Measurements from ENCODE around the gene SVIL. TPM values are rescaled to one million over a fixed set of nuclear protein-coding genes. Genes with fewer than 3 reads are reported as not detected.

SVIL gene
- total and polyA plus RNA-seq, 2 donors (not counting 1 experiment from before 2014, with no cell fraction given) = 0.74 to 0.88 TPM

GRCh38 chr10:29533046-29533445 lies 101.7 kb downstream of the SVIL start:
- ChIA-PET POLR2A (no interaction called here), CTCF (interaction anchor here (0.8 kb wide), 1 partner anchor 20 kb away, joined by 3 read pairs; no protein-coding TSS in a partner anchor)
- no peak for ATAC-seq (ENCODE audit: low read depth)
- Mint-ChIP-seq H3K4me1 (no peaks in the 10 kb centered on the region), H3K9me3 (ENCODE audit: insufficient read depth) (no peaks in the 10 kb centered on the region), H3K27ac (no peak overlapping the region), H3K27me3 (peaks cover 5% of the 10 kb centered on the region), H3K4me3 (no peak overlapping the region)
- H3K9me3 ChIP-seq (ENCODE audit: control extremely low read depth in 1 of 3, control insufficient read depth in 2 of 3, insufficient read depth in 1 of 3, low read length in 2 of 3) = no peaks in the 10 kb centered on the region
- H3K27ac ChIP-seq (ENCODE audit: low read length in 2 of 2) = no peak overlapping the region
- no peak overlapping the region for H3K9ac ChIP-seq (ENCODE audit: low read length)
- no peaks in the 10 kb centered on the region for H3K79me2 ChIP-seq (ENCODE audit: control insufficient read depth, insufficient read depth, low read length)
- H3K4me2 ChIP-seq (replicated peaks; ENCODE audit: low read depth, low read length, poor library complexity, severe bottlenecking) = no peak overlapping the region
- no peaks in the 10 kb centered on the region for H3K36me3 ChIP-seq (replicated peaks in 1 of 2; ENCODE audit: control extremely low read depth in 1 of 2, control insufficient read depth in 1 of 2, extremely low read depth in 1 of 2, insufficient read depth in 2 of 2, low read length in 1 of 2)
- no peak overlapping the region for H3K4me3 ChIP-seq (ENCODE audit: control extremely low read depth in 1 of 5, extremely low read depth in 1 of 5, insufficient read depth in 1 of 5, low read depth in 2 of 5, low read length in 4 of 5)
- TF ChIP-seq CTCF (IDR thresholded peaks at IDR 0.05) (no peak), EZH2 (IDR thresholded peaks at IDR 0.05; ENCODE audit: borderline replicate concordance, insufficient read depth, low read depth, low read length, poor library complexity, severe bottlenecking) (no peak)
- no peaks in the 10 kb centered on the region for H3K4me1 ChIP-seq (ENCODE audit: control insufficient read depth in 2 of 2, insufficient read depth in 2 of 2, low read length in 2 of 2)
- no peaks in the 10 kb centered on the region for H3K27me3 ChIP-seq (replicated peaks in 1 of 4; ENCODE audit: control extremely low read depth in 1 of 4, control insufficient read depth in 3 of 4, insufficient read depth in 4 of 4, low read length in 3 of 4)
- 97% methylated on average over 6 of the region's 14 CpGs for WGBS (ENCODE audit: insufficient coverage)
- H4K20me1 ChIP-seq (ENCODE audit: control insufficient read depth, insufficient read depth, low read length, poor library complexity, severe bottlenecking) = no peaks in the 10 kb centered on the region
- H2AFZ ChIP-seq (ENCODE audit: insufficient read depth, low read depth, low read length, poor library complexity, severe bottlenecking) = no peak overlapping the region
- no peak for DNase-seq
- intact Hi-C loops (cut with micrococcal nuclease) = no loop called here

- intact Hi-C loops (cut with micrococcal nuclease) = no loop called here
- no peaks in the 10 kb centered on the region for H3K4me1 Mint-ChIP-seq
- no peak overlapping the region for H3K27ac Mint-ChIP-seq
Observed at GRCh38 chr10:29532256-29532878, 102.4 kb downstream of the SVIL start.

More at GRCh38 chr10:29532256-29532878, 102.4 kb downstream of the SVIL start:
- H3K27ac ChIP-seq (ENCODE audit: low read length in 2 of 2) = no peak overlapping the region
- H2AFZ ChIP-seq (ENCODE audit: insufficient read depth, low read depth, low read length, poor library complexity, severe bottlenecking) = no peak overlapping the region
- H3K4me3 Mint-ChIP-seq = no peak overlapping the region
- no peak overlapping the region for H3K4me3 ChIP-seq (ENCODE audit: control extremely low read depth in 1 of 5, extremely low read depth in 1 of 5, insufficient read depth in 1 of 5, low read depth in 2 of 5, low read length in 4 of 5)
- no peaks in the 10 kb centered on the region for H3K4me1 ChIP-seq (ENCODE audit: control insufficient read depth in 2 of 2, insufficient read depth in 2 of 2, low read length in 2 of 2)
- no peaks in the 10 kb centered on the region for H3K27me3 ChIP-seq (replicated peaks in 1 of 4; ENCODE audit: control extremely low read depth in 1 of 4, control insufficient read depth in 3 of 4, insufficient read depth in 4 of 4, low read length in 3 of 4)
- no peak for TF ChIP-seq EZH2 (IDR thresholded peaks at IDR 0.05; ENCODE audit: borderline replicate concordance, insufficient read depth, low read depth, low read length, poor library complexity, severe bottlenecking)
- no peak for TF ChIP-seq CTCF (IDR thresholded peaks at IDR 0.05)
- no peaks in the 10 kb centered on the region for H3K79me2 ChIP-seq (ENCODE audit: control insufficient read depth, insufficient read depth, low read length)
- ATAC-seq (ENCODE audit: low read depth) = no peak
- H3K36me3 ChIP-seq (replicated peaks in 1 of 2; ENCODE audit: control extremely low read depth in 1 of 2, control insufficient read depth in 1 of 2, extremely low read depth in 1 of 2, insufficient read depth in 2 of 2, low read length in 1 of 2) = no peaks in the 10 kb centered on the region
- peaks cover 5% of the 10 kb centered on the region for H3K27me3 Mint-ChIP-seq
- DNase-seq = no peak
- 93% methylated on average over 18 of the region's 19 CpGs for WGBS (ENCODE audit: insufficient coverage)
- no peaks in the 10 kb centered on the region for H3K9me3 ChIP-seq (ENCODE audit: control extremely low read depth in 1 of 3, control insufficient read depth in 2 of 3, insufficient read depth in 1 of 3, low read length in 2 of 3)
- POLR2A ChIA-PET = no interaction called here
- H3K9ac ChIP-seq (ENCODE audit: low read length) = no peak overlapping the region
- CTCF ChIA-PET = interaction anchor here (0.8 kb wide), 1 partner anchor 19 kb away, joined by 3 read pairs; no protein-coding TSS in a partner anchor
- no peaks in the 10 kb centered on the region for H3K9me3 Mint-ChIP-seq (ENCODE audit: insufficient read depth)
- H4K20me1 ChIP-seq (ENCODE audit: control insufficient read depth, insufficient read depth, low read length, poor library complexity, severe bottlenecking) = no peaks in the 10 kb centered on the region
- no peak overlapping the region for H3K4me2 ChIP-seq (replicated peaks; ENCODE audit: low read depth, low read length, poor library complexity, severe bottlenecking)
